ENCODE data around the gene G6PC2. TPM values are rescaled to one million over a fixed set of nuclear protein-coding genes. Genes with fewer than 3 reads are reported as not detected.

Gene G6PC2
- total and polyA plus RNA-seq, 2 donors (not counting 1 experiment from before 2014, with no cell fraction given) = not detected

- POLR2A ChIA-PET = no interaction called here
- intact Hi-C loops (cut with micrococcal nuclease) = no loop called here
- 0% methylated on average over 1 of the region's 3 CpGs for WGBS (ENCODE audit: insufficient coverage)
Observed at GRCh38 chr2:168852481-168852880, 48.6 kb upstream of the G6PC2 start.

GRCh38 chr2:168853471-168853870 lies 47.6 kb upstream of the G6PC2 start:
- no peaks in the 10 kb centered on the region for H3K4me1 ChIP-seq (ENCODE audit: control insufficient read depth in 2 of 2, insufficient read depth in 2 of 2, low read length in 2 of 2)
- CTCF ChIA-PET = no interaction called here
- H3K9ac ChIP-seq (ENCODE audit: low read length) = no peak overlapping the region
- Mint-ChIP-seq H3K9me3 (ENCODE audit: insufficient read depth) (no peaks in the 10 kb centered on the region), H3K27ac (no peak overlapping the region), H3K4me1 (no peaks in the 10 kb centered on the region), H3K4me3 (no peak overlapping the region), H3K27me3 (no peaks in the 10 kb centered on the region)
- WGBS (ENCODE audit: insufficient coverage) = 100% methylated on average over 1 of the region's 1 CpG
- H3K79me2 ChIP-seq (ENCODE audit: control insufficient read depth, insufficient read depth, low read length) = no peaks in the 10 kb centered on the region
- no peak overlapping the region for H3K27ac ChIP-seq (ENCODE audit: low read length in 2 of 2)
- TF ChIP-seq, protein P1, sequence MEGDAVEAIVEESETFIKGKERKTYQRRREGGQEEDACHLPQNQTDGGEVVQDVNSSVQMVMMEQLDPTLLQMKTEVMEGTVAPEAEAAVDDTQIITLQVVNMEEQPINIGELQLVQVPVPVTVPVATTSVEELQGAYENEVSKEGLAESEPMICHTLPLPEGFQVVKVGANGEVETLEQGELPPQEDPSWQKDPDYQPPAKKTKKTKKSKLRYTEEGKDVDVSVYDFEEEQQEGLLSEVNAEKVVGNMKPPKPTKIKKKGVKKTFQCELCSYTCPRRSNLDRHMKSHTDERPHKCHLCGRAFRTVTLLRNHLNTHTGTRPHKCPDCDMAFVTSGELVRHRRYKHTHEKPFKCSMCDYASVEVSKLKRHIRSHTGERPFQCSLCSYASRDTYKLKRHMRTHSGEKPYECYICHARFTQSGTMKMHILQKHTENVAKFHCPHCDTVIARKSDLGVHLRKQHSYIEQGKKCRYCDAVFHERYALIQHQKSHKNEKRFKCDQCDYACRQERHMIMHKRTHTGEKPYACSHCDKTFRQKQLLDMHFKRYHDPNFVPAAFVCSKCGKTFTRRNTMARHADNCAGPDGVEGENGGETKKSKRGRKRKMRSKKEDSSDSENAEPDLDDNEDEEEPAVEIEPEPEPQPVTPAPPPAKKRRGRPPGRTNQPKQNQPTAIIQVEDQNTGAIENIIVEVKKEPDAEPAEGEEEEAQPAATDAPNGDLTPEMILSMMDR (IDR thresholded peaks at IDR 0.05) = no peak
- no peak for TF ChIP-seq EZH2 (IDR thresholded peaks at IDR 0.05; ENCODE audit: borderline replicate concordance, insufficient read depth, low read depth, low read length, poor library complexity, severe bottlenecking)
- H3K27me3 ChIP-seq (replicated peaks in 1 of 4; ENCODE audit: control extremely low read depth in 1 of 4, control insufficient read depth in 3 of 4, insufficient read depth in 4 of 4, low read length in 3 of 4) = no peaks in the 10 kb centered on the region
- no peak for DNase-seq
- H4K20me1 ChIP-seq (ENCODE audit: control insufficient read depth, insufficient read depth, low read length, poor library complexity, severe bottlenecking) = no peaks in the 10 kb centered on the region
- H3K9me3 ChIP-seq (ENCODE audit: control extremely low read depth in 1 of 3, control insufficient read depth in 2 of 3, insufficient read depth in 1 of 3, low read length in 2 of 3) = no peaks in the 10 kb centered on the region
- no peaks in the 10 kb centered on the region for H3K36me3 ChIP-seq (replicated peaks in 1 of 2; ENCODE audit: control extremely low read depth in 1 of 2, control insufficient read depth in 1 of 2, extremely low read depth in 1 of 2, insufficient read depth in 2 of 2, low read length in 1 of 2)
- no peak overlapping the region for H2AFZ ChIP-seq (ENCODE audit: insufficient read depth, low read depth, low read length, poor library complexity, severe bottlenecking)
- no peak for ATAC-seq (ENCODE audit: low read depth)
- POLR2A ChIA-PET = no interaction called here
- no peak overlapping the region for H3K4me3 ChIP-seq (ENCODE audit: control extremely low read depth in 1 of 5, extremely low read depth in 1 of 5, insufficient read depth in 1 of 5, low read depth in 2 of 5, low read length in 4 of 5)
- H3K4me2 ChIP-seq (replicated peaks; ENCODE audit: low read depth, low read length, poor library complexity, severe bottlenecking) = no peak overlapping the region
- intact Hi-C loops (cut with micrococcal nuclease) = no loop called here

More at GRCh38 chr2:168852481-168852880, 48.6 kb upstream of the G6PC2 start:
- no peak overlapping the region for H3K4me3 Mint-ChIP-seq
- Histone ChIP-seq H3K27me3 (replicated peaks in 1 of 4; ENCODE audit: control extremely low read depth in 1 of 4, control insufficient read depth in 3 of 4, insufficient read depth in 4 of 4, low read length in 3 of 4) (no peaks in the 10 kb centered on the region), H3K4me3 (ENCODE audit: control extremely low read depth in 1 of 5, extremely low read depth in 1 of 5, insufficient read depth in 1 of 5, low read depth in 2 of 5, low read length in 4 of 5) (no peak overlapping the region), H3K9me3 (ENCODE audit: control extremely low read depth in 1 of 3, control insufficient read depth in 2 of 3, insufficient read depth in 1 of 3, low read length in 2 of 3) (no peaks in the 10 kb centered on the region), H2AFZ (ENCODE audit: insufficient read depth, low read depth, low read length, poor library complexity, severe bottlenecking) (no peak overlapping the region), H3K4me2 (replicated peaks; ENCODE audit: low read depth, low read length, poor library complexity, severe bottlenecking) (no peak overlapping the region), H3K79me2 (ENCODE audit: control insufficient read depth, insufficient read depth, low read length) (no peaks in the 10 kb centered on the region), H3K27ac (ENCODE audit: low read length in 2 of 2) (no peak overlapping the region), H3K9ac (ENCODE audit: low read length) (no peak overlapping the region), H3K36me3 (replicated peaks in 1 of 2; ENCODE audit: control extremely low read depth in 1 of 2, control insufficient read depth in 1 of 2, extremely low read depth in 1 of 2, insufficient read depth in 2 of 2, low read length in 1 of 2) (no peaks in the 10 kb centered on the region), H3K4me1 (ENCODE audit: control insufficient read depth in 2 of 2, insufficient read depth in 2 of 2, low read length in 2 of 2) (no peaks in the 10 kb centered on the region), H4K20me1 (ENCODE audit: control insufficient read depth, insufficient read depth, low read length, poor library complexity, severe bottlenecking) (no peaks in the 10 kb centered on the region)
- ATAC-seq (ENCODE audit: low read depth) (no peak), DNase-seq (no peak)
- CTCF ChIA-PET = no interaction called here
- TF ChIP-seq EZH2 (IDR thresholded peaks at IDR 0.05; ENCODE audit: borderline replicate concordance, insufficient read depth, low read depth, low read length, poor library complexity, severe bottlenecking) = no peak
- TF ChIP-seq, protein P1 (IDR thresholded peaks at IDR 0.05) = no peak
- no peaks in the 10 kb centered on the region for H3K4me1 Mint-ChIP-seq
- no peaks in the 10 kb centered on the region for H3K9me3 Mint-ChIP-seq (ENCODE audit: insufficient read depth)
- H3K27ac Mint-ChIP-seq = no peak overlapping the region
- H3K27me3 Mint-ChIP-seq = no peaks in the 10 kb centered on the region
